Right renal cortex interstitium (tissue), 3 donors: ENCODE measurements around the gene CADM3. TPM values are rescaled to one million over a fixed set of nuclear protein-coding genes. Genes with fewer than 3 reads are reported as not detected.

Experiments used
- DNase-seq, 3 donors: peaks; one replicate each; pipeline ENCODE4 v3.0.0-alpha.2; 2013; ENCODE audit warnings: low read depth in 3 of 3, low spot score in 2 of 3
- polyA plus RNA-seq, 3 donors: library from polyadenylated mRNA; unstranded; fragments of 120-200 nt; gene quantifications; one replicate each; pipeline ENCODE4 v1.2.1, GENCODE V29; 2013; ENCODE audit not compliant: insufficient read length in 3 of 3

Gene CADM3
- polyA plus RNA-seq, 3 donors = 0.13 to 0.21 TPM; not detected in 1

GRCh38 chr1:159172614-159173291 lies 1.3 kb downstream of the CADM3 start:
- DNase-seq = no peak

GRCh38 chr1:159173320-159173719 lies 1.9 kb downstream of the CADM3 start:
- DNase-seq = no peak

GRCh38 chr1:159175571-159175970 lies 4.2 kb downstream of the CADM3 start:
- DNase-seq = no peak

GRCh38 chr1:159177272-159177907 lies 6.0 kb downstream of the CADM3 start:
- DNase-seq = peak; percentile 72 to 87 (median 75)

- no peak for DNase-seq
These were observed 8.5 kb downstream of the CADM3 start for GRCh38 chr1:159179906-159180305.

GRCh38 chr1:159180516-159180915 lies 9.1 kb downstream of the CADM3 start:
- DNase-seq = no peak

GRCh38 chr1:159181328-159182024 lies 10.1 kb downstream of the CADM3 start:
- DNase-seq = no peak

- no peak for DNase-seq
These were observed 12.8 kb downstream of the CADM3 start for GRCh38 chr1:159184201-159184600.

- no peak for DNase-seq
These were observed 13.7 kb downstream of the CADM3 start for GRCh38 chr1:159185121-159185520.

- DNase-seq = no peak
These were observed 15.6 kb downstream of the CADM3 start for GRCh38 chr1:159187033-159187432.

- DNase-seq = no peak
These were observed 16.4 kb downstream of the CADM3 start for GRCh38 chr1:159187647-159188374.

- DNase-seq = no peak
These were observed 17.0 kb downstream of the CADM3 start for GRCh38 chr1:159188375-159188788.

- DNase-seq = no peak
These were observed 19.0 kb downstream of the CADM3 start for GRCh38 chr1:159190441-159190840.

- DNase-seq = no peak
These were observed 25.1 kb downstream of the CADM3 start for GRCh38 chr1:159196543-159196942.

- peak in 1 of 3 donors; percentile 41 for DNase-seq
These were observed 26.4 kb downstream of the CADM3 start for GRCh38 chr1:159197561-159198557.

- DNase-seq = no peak
These were observed 28.5 kb downstream of the CADM3 start for GRCh38 chr1:159199901-159200300.

GRCh38 chr1:159200769-159201168 lies 29.4 kb downstream of the CADM3 start:
- DNase-seq = no peak

GRCh38 chr1:159201642-159202041 lies 30.2 kb downstream of the CADM3 start:
- DNase-seq = no peak

- no peak for DNase-seq
These were observed 32.2 kb downstream of the CADM3 start for GRCh38 chr1:159203610-159204009.
